NCI-H2081 (cell line): ENCODE data around the gene CYP19A1.

Experiments
- DNase-seq, 2 experiments: peaks; one replicate each; lab custom pipeline; 2025; lab: John Stamatoyannopoulos, UW

CYP19A1 gene

DNA sequence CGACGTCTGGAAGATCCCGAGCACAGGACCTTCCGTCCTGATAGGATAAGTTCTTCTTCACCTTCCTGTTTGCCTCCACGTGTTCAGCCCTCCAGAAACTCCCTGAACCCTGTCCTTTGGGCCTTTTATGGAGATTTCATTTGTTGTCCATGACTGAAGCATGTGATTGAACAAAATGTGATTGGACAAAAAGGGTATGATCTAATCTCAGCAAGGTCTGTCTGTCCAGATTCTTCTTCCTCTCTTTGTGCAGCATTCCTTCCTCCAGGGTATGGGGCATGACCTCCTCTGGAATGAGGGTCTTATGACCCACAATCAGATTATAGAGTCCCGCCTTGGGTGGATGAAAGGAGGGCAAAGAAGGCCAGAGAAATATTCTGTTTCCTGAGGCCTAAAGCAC, at the start of gene CYP19A1:
TSS of gene CYP19A1 (minus strand) at position 101 of the 400 bp plus-strand sequence. CDS start 95,684 bp downstream, outside the sequence.
- DNase-seq, result no peak

DNA sequence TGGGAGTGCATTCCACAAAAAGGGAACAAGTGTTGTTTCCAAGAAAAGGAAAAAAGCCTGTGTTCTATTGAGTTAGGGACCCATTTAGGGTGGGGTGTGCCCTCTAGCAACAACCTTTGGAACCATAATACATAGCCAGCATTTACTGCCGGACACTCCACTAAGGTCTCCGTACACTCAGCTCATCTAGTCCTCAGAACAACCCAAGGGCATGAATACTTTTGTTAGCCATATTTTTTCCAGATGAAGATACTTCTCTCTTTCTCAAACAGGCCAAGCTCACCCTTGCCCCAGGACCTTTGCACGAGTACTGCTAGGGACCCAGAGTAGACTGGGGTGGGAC, 49.3 kb upstream of the CYP19A1 start:
- DNase-seq, result no peak

DNA sequence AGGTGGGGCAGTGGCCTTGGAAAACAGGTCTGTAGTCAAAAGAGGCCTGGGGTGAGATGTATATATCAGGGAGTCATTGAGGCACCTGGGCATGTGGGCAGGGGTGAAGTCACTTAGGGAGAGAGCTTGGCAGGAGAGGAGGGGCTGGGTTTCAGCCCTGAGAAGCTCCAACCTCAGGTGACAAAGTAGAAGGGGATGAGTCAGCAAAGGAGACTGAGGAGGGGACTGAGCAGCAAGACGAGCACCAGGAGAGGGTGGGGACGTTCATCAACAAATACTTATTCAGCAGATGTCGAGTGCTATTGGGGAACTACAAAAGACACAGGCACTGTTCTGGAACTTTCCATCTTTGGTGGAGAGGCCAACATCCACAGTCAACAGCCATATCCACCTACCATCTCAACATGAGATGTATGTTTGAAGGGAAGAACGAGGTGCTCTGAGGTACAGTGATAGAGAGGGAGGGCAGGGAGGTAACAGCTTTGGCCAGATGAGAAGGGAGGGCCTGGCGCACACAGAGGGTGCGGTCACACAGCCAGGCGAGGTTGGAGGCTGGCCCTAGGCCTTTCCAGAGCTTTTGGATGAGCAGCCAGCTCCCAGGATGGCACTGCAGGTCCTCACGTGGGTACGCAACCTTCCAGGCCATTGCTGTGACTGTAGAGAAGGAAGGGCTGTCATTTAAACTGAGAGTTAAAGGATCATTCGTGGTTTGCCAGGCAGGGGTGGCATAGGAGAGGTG, 48.7 kb upstream of the CYP19A1 start:
- no peak for DNase-seq

DNA sequence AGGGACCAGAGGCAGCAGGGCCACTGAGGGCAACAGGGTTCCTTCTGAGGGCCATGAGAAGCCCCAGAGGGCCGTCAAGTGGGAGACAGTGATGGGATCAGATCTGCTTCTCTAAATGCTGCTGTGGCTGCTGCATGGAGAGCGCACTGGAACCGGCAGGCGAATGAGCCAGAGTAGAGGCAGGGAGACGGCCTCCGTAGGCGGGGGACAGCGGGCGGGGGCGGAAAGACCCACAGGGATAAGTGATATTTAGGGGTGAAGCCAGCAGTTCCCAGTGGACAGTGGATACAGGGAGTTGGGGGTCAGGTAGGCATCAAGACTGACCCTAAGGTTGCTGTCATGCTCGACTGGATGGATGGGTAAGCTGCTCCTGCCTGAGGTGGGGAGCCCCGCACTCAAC, 48.1 kb upstream of the CYP19A1 start:
- DNase-seq, result no peak

DNA sequence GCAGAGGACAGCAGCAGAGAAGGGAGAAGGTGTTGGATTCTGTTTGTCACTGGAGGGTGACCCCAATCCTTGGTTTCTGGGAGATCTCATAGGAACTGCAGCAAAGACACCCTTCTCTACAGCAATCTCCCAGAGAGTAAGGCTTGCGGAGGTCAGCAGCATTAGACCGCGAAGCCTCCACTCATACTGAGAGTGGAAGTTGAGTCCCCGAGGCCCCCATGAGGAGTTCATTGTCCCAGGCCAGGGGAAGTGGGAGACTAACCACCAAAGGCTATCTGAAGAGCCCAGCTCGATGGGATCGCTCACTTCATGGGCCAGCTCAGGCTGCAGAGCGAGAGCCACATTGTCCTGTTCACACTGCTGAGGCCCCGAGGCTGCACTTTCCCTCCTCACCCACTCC, 47.6 kb upstream of the CYP19A1 start:
- no peak for DNase-seq

DNA sequence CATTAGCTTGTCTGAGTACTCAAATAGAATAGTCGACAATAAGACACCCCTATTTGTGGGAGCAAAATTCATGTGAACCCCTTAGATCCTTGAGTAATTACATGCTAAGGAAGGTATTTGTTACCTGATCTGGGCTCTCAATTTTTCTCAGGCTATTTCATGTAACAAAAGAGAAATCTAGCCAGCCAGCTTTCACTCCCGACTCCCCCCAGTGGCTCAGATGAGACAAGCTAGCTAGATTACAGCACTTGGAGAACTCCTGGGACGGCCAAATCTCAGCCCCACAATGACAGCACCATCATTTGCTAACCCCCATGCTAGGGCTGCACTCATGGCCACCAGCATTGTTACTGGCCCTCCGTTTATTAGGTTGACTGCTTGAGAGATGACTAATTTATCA, 44.4 kb upstream of the CYP19A1 start:
- DNase-seq, result peak; percentile 17 to 68

DNA sequence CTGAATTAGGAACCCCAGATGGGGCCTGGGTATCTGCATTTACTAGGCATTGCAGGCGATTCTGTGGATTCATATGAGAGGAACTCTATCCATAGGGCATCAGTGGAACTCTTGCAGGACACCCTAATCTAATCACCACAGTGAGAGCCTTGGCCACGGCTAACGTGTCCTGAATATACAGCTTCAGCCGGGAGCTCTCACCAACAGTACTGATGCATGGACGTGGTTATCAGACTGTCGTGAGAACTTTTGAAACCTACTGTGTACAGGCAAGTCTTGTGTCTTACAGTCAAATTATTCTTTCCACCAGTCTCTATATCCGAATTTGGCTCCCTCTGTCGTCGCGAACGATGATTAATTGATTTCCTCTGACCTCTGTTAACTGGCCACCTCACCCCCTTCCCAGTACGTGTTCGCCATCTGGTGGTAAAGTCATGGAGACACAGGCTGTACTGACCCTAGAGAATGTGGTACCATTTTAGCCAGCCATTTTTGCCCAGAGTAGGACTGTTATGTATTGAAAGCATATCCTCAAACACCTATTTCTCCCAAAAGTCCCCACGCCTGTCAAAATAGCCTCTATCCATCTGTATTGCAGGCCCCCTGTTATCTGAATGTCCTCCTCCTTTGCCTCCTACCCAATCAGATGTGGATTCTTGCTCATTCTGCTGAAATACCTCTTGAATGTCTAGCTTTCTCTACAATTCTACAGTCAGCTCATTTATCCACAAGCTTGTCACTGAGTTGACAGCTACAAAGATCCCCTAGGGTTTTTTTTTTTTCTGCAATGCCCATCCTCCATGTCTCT, 42.8 kb upstream of the CYP19A1 start:
- peak; percentile 79 to 80 for DNase-seq

DNA sequence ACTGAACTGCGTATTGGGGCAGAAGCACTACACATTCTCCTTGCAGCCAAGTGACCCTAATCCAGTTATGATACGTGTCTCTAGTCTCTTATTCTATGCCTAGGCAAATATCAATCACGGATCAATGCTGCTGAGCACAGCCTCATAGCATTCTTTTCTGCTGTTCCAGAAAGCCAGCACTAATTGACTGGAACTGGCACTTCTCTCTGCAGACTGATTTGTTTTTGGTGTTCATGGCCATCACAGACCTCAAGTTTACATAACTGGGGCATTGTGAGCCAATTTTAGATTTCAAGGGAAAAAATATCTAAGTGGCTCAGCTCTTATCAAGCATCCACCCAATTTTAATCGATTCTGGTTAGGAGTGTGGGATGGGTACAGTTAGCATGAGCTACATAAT, 41.0 kb upstream of the CYP19A1 start:
- no peak for DNase-seq

DNA sequence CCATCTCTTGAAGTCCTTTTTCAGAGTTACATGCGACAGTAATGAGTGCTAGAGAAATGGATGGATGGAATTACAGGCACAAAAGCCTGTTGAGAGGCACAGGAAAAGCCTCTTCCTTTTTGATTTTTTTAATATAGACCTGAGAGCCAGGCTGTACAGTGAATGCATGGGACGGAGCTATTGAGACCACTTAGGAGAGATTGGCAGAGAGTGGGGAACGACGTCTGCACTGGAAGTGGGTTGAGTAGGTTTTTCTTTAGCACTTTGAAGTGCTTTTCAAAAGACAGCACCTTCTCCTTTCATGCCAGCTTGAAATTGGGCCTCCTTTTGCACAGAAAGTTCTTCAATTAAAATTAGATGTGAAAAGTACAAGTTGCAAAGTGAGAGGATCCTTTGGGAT, 40.0 kb upstream of the CYP19A1 start:
- DNase-seq, result no peak

DNA sequence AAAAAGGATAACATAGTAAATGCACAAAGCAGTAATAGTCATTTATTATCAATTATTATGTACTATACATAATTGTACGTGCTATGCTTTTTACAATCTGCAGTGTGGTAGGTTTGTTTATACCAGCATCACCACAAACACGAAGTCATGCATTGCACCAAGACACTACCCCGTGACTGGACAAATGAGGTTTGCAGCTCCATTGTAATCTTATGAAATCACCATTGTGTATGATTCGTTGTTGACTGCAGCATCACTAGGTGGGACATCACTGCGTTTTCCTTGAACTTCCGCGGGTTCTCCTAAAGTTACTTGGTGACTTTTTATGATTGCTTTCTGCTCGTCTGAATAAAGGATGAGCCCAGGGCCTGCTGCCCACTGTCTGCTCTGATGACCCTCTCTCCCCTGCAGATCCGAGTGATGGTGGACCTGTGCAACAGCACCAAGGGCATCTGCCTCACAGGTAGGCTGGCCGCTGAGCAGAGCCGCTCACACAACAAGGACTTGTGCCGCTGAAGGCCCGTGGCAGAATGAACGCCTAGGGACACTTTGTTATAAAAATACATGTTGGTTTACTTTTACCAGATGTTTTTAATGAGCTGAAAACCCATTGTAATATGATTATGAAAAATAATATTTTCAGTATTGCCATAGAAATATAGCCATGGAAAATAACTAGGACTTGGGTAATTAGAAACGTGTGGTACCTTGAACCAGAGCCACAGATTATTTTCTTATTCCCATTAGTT, 38.8 kb upstream of the CYP19A1 start:
- no peak for DNase-seq

DNA sequence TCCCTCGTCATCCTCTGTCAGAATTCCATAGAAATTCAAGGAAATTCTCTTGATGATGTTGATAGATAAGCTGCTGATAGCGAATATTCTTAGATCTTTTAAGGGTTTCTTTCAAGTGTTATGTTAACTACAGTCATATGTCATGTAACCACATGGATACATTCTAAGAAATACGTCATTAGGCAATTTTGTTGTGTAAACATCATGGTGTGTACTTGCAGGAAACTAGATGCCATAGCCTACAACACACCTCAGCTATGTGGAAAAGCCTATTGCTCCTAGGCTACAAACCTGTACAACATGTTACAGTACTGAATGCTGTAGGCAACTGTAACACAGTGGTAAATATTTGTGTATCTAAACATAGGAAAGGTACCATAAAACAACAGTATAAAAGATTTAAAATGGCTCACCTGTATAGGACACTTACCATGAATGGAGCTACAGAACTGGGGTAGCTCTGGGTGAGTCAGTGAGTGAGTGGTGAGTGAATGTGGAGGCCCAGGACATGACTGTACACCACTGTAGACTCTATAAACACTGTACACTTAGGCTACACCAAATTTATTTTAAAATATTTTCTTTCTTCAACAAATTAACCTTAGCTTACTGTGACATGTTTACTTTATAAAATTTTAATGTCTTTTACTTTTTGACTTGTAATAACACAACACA, 37.7 kb upstream of the CYP19A1 start:
- peak in 1 of 2 experiments; percentile 58 for DNase-seq

DNA sequence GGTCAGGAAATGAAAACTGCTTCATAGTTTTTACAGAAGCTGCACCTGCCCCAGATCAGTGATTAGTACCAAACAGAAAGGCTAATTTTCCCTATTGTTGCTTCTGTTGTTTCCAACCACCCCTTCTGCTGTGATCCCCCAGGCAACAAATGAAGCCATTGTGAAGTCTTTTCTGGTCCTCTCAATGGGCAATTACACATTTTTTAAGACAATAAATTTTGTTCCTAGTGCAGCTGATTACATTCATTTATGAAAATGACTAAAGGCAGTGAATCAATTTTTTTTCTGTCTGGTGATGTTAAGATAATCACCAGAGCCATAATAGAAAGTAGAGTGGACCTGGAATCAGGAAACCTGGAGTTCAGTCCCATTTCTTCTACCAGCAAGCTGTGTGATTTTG, 35.7 kb upstream of the CYP19A1 start:
- DNase-seq, result peak; percentile 85 to 97

DNA sequence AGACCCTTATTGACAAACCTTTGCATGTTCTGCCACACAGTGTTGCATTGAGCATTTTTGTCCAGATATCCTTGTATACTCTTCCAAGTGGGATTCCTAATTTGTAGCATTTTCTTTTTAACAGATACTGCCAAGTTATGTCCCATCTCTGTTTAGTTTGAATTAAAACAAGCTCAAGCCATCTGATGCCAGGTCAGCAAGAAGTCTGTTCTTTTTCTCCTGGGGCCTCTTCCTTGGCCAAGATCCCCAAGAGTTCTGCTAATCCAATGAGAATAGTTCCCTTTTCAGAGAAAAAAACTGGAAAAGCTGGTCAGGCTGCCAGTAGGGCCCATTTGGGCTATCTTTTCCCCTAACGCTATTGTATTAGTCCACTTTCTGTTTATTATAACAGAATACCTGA, 32.9 kb upstream of the CYP19A1 start:
- DNase-seq, result no peak

DNA sequence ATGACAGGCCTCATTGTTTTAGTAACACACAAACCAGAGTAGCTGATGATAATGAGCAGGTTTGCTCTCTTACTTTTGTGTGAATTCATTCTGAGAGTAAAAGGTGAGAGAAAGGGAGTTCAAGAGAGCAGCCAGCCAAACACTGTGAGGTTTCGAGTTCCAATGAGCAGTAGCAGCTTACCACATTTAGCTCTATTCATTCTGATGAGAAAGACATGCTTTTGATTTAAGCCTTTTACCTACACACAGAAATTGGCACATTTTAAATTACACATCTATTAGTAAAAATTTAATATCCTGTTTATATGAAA, 31.0 kb upstream of the CYP19A1 start:
- DNase-seq, result no peak

DNA sequence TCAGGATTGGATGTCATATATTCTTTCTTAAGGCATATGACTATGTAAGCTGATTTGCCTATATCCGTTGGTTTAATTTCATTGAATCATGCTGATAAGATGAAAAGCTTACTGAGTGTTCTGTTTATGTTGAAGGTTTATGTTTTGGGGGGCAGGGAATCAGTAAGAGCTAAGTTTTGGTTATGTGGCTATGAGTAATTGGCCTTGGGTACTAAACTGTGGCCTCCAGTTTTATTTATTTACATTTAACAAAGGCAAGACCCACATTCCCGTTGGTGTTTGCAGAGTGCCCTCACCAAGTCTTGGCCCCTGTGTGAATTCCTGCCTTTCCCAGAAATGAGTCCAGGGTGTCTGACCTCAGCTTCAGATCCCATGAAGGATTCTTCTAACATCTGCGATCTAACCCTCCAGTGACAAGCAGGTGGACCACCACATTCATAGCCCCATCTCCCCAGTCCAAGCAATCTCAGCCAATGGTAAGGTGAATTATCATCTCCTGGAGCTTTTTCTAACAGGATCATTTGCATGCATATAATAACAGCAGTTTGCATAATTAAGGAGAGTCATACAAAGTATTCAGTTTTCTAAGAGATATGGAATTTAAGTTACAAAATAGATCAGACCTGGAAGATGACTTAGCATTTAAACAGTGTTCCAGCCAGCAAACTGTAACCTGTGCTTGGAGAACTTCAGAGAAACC, 30.5 kb upstream of the CYP19A1 start:
- no peak for DNase-seq

DNA sequence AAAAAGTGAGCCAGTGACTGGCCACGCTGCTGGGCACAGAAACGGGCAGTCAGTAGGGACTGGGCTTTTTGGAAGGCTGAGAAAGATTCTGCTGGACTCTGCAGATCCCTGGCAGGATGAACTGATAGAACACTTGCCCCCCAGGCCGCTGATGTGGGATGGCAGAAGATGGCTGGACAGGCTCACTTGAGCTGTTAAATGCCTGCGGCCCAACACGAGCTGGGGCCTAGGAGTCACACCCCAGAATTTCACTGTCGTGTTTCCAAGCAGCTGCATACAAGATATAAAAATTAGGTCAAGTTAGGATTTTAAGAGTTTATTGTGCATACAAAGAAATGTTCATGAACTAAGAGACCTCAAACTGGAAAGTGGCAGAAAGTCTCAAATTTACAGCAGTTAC, 29.9 kb upstream of the CYP19A1 start:
- DNase-seq, result no peak

DNA sequence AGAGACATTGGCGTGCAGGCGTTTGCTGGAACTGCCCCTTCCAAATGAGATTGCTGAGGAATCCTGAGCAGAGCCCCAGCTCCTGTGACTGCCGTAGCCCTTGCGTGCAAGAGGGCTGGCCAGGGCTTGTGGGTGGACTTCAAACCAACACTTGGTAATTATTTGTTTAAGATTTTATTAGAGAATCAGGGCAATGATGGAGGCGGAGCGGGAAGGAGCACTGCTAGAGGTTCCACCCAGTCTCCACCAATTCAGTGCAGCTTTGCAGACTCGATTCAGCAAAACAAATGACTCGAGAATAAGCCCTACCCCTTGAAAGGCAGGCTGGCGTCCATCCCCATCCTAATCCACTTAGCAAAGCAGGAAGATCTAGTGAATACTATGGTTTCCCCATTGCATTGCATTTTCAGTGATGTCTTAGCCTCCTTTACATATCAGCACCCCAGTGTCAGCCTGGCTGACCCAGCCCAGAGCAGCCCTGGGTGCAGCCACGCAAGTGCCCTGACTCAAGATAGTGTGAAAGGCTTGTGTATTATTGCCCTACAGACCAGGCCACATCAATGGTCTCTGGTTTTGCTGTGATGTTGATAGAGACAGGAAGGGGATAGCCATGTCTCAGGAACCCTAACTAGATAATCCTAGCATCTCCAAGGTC, 29.1 kb upstream of the CYP19A1 start:
- no peak for DNase-seq

DNA sequence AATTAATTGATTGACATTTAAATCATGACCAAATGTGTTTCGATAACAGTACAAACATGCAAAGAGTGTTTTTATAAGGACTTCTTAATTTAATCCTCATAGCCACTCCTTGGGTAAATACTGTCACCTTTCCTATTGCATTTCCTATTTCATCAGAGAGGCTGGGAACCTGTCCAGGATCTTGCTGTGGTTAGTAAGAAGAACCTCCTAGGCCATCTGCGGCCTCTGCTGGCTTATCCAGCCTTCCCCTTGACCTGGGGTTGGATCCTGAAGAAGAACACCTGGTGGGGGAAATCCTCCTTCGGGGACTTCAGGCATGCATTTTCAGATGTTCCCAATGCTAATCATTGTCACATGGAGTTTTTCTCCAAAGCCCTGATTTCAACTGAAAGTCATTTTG, 28.5 kb upstream of the CYP19A1 start:
- peak in 1 of 2 experiments; percentile 66 for DNase-seq

DNA sequence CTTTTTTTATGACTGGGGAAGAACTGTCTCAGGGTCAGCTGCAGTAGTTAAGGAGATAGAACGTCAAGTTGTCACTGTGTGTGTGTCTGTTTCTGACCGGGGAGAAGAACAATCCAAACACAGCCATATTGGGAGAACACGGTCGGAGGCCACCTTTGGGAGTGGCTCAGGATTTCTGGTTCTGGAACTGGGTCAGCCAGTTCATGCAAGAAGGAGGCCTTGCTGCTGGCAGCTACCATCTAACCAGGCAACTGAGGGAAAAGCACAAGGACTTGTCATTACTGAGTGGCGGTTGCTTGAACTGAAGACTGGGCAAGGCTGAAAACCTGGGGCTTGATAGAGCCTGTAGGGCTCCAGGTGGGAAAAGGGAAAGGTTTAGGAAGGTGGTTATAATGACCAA, 27.7 kb upstream of the CYP19A1 start:
- no peak for DNase-seq

DNA sequence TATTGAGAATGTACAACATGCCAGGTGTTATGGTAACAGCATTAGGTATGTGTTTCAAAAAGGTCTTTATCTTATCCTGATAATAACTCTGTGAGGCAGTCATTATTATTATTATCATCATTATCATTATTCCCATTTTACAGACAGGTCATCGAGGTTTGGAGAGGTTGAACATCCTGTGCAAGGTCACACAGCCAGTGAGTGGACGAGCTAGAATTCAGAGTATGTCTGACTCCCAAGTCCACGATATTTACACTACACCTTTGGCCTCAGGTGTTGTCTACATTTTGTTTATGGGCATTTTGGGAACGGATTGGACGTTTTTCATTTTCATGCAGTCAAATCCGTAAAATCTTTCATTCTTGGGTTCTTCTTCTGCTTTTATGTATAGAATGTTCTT, 27.0 kb upstream of the CYP19A1 start:
- DNase-seq, result no peak

DNA sequence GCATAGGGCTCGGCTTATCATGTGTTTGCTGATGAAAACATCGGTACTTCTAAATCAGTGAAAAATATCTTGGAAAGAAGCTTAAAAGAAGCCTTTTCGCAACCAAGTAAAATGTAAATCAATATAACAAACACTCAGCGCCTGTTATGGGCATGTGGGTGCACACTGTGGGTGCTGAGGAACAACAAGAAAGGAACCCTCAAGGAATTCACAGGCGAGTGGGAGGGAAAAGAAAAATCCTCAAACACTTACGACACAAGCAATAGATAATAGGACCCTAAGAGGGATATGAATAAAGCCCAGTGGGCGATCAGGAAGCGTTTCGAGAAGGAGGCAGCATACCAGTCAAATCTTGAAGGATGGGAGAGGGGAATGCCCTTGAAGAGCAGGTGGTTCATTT, 25.0 kb upstream of the CYP19A1 start:
- no peak for DNase-seq
